Endodermal cell (in vitro differentiated cells): ENCODE data around the gene MACROH2A1. TPM values are rescaled to one million over a fixed set of nuclear protein-coding genes. Genes with fewer than 3 reads are reported as not detected.

ENCODE experiments used
- DNase-seq: peaks from one replicate; pipeline ENCODE4 v3.0.0-alpha.2; 2017
- H3K27ac ChIP-seq: 2 replicates; pipeline ENCODE4 v1.5.1; 2013; ENCODE audit warnings: mild to moderate bottlenecking, low read depth, low read length, moderate library complexity
- H3K27me3 ChIP-seq: 2 replicates; pipeline ENCODE4 v1.6.1; 2013; ENCODE audit warnings: mild to moderate bottlenecking, low read length, moderate library complexity; ENCODE audit not compliant: insufficient read depth, control insufficient read depth, poor library complexity, severe bottlenecking
- H3K36me3 ChIP-seq: 2 replicates; pipeline ENCODE4 v1.7.0; 2013; ENCODE audit warnings: mild to moderate bottlenecking, low read length, moderate library complexity; ENCODE audit not compliant: control insufficient read depth, insufficient read depth
- H3K4me1 ChIP-seq: one replicate; pipeline ENCODE4 v1.7.0; 2013; ENCODE audit warnings: low read length; ENCODE audit not compliant: control insufficient read depth, insufficient read depth
- H3K4me3 ChIP-seq: 2 replicates; pipeline ENCODE4 v1.5.1; 2013; ENCODE audit warnings: mild to moderate bottlenecking, low read length, moderate library complexity
- H3K9ac ChIP-seq: 2 replicates; pipeline ENCODE4 v1.6.1; 2013; ENCODE audit warnings: mild to moderate bottlenecking, low read length, moderate library complexity; ENCODE audit not compliant: poor library complexity, severe bottlenecking; ENCODE audit errors: extremely low read depth
- H3K9me3 ChIP-seq: 2 replicates; pipeline ENCODE4 v1.6.1; 2013; ENCODE audit warnings: mild to moderate bottlenecking, low read length, moderate library complexity; ENCODE audit not compliant: control insufficient read depth
- H3K27ac Mint-ChIP-seq: 2 replicates; pipeline ENCODE4 v1.8.0; 2020; ENCODE audit warnings: mixed read lengths
- H3K27me3 Mint-ChIP-seq: 2 replicates; pipeline ENCODE4 v1.8.0; 2021; ENCODE audit warnings: mild to moderate bottlenecking, mixed read lengths; ENCODE audit not compliant: insufficient read depth
- H3K36me3 Mint-ChIP-seq: 2 replicates; pipeline ENCODE4 v1.8.0; 2020; ENCODE audit warnings: low read depth, mixed read lengths
- H3K4me1 Mint-ChIP-seq: 2 replicates; pipeline ENCODE4 v1.8.0; 2020; ENCODE audit warnings: mixed read lengths
- H3K4me3 Mint-ChIP-seq: 2 replicates; pipeline ENCODE4 v1.8.0; 2020; ENCODE audit warnings: mild to moderate bottlenecking, moderate library complexity, mixed read lengths
- H3K9me3 Mint-ChIP-seq: 2 replicates; pipeline ENCODE4 v1.8.0; 2020; ENCODE audit warnings: mild to moderate bottlenecking, mixed read lengths
- CTCF ChIP-seq: fragments of 200-600 bp; sonication (generic); conservative IDR thresholded peaks from 2 replicates; pipeline ENCODE4 v1.5.0; 2021; ENCODE audit warnings: antibody characterized with exemption, mild to moderate bottlenecking
- WGBS, 2 experiments: methylation state at CpG; one replicate each; pipeline versions ENCODE4 v1.1.5 to v1.1.7; 2013; ENCODE audit warnings: missing lambda C conversion rate in 2 of 2, mixed read lengths in 1 of 2; ENCODE audit not compliant: insufficient coverage in 1 of 2, insufficient read length in 1 of 2; 5-methylcytosine and 5-hydroxymethylcytosine counted together
- total RNA-seq, 2 donors: library from RNA; stranded (reverse); fragmentation: NEBNext Ultra II Directional in 1 of 2; extraction: Animal tissue kit (Norgen Biotek cat#: 25700) in 1 of 2; gene quantifications; 2 replicates in 1 of 2; 3 replicates in 1 of 2; pipeline ENCODE4 v1.2.1, GENCODE V29; 2021

Gene MACROH2A1
- total RNA-seq, 2 donors from 2014 or later, result 256 to 288 TPM

GRCh38 chr5:135345956-135346731 lies 52.9 kb downstream of the MACROH2A1 start:
- H3K4me3 ChIP-seq, result no peak overlapping the region
- WGBS, 2 experiments, result 91 to 92% methylated on average over 4 to 5 of the region's 5 CpGs
- H3K27me3 ChIP-seq, result no peaks in the 10 kb centered on the region
- no peaks in the 10 kb centered on the region for H3K27me3 Mint-ChIP-seq
- no peak for TF ChIP-seq CTCF
- no peak overlapping the region for H3K27ac Mint-ChIP-seq
- H3K9me3 ChIP-seq, result no peaks in the 10 kb centered on the region
- H3K4me1 Mint-ChIP-seq, result peaks cover 27% of the 10 kb centered on the region
- H3K4me1 ChIP-seq, result peaks cover 12% of the 10 kb centered on the region
- H3K27ac ChIP-seq, result no peak overlapping the region
- H3K36me3 Mint-ChIP-seq, result peaks cover 72% of the 10 kb centered on the region
- no peaks in the 10 kb centered on the region for H3K9me3 Mint-ChIP-seq
- no peak overlapping the region for H3K4me3 Mint-ChIP-seq
- H3K9ac ChIP-seq, result no peak overlapping the region
- DNase-seq, result no peak
- H3K36me3 ChIP-seq, result peaks cover 84% of the 10 kb centered on the region

GRCh38 chr5:135344349-135344748 lies 54.7 kb downstream of the MACROH2A1 start:
- no peak for DNase-seq
- TF ChIP-seq CTCF, result no peak
- H3K36me3 ChIP-seq, result peaks cover 79% of the 10 kb centered on the region
- 87 to 94% methylated on average over 2 to 3 of the region's 3 CpGs for WGBS, 2 experiments
- Mint-ChIP-seq H3K27me3 (no peaks in the 10 kb centered on the region), H3K9me3 (no peaks in the 10 kb centered on the region), H3K36me3 (peaks cover 73% of the 10 kb centered on the region), H3K27ac (no peak overlapping the region), H3K4me3 (no peak overlapping the region), H3K4me1 (peaks cover 25% of the 10 kb centered on the region)
- H3K27me3 ChIP-seq, result no peaks in the 10 kb centered on the region
- H3K27ac ChIP-seq, result no peak overlapping the region
- no peaks in the 10 kb centered on the region for H3K9me3 ChIP-seq
- no peak overlapping the region for H3K4me3 ChIP-seq
- peaks cover 12% of the 10 kb centered on the region for H3K4me1 ChIP-seq
- H3K9ac ChIP-seq, result no peak overlapping the region

GRCh38 chr5:135343413-135343812 lies 55.6 kb downstream of the MACROH2A1 start:
- TF ChIP-seq CTCF, result no peak
- no peaks in the 10 kb centered on the region for H3K27me3 ChIP-seq
- H3K27ac ChIP-seq, result no peak overlapping the region
- peaks cover 9% of the 10 kb centered on the region for H3K4me1 ChIP-seq
- no peak overlapping the region for H3K4me3 Mint-ChIP-seq
- 95% methylated on average over 10 of the region's 10 CpGs for WGBS, 2 experiments
- H3K36me3 Mint-ChIP-seq, result peaks cover 81% of the 10 kb centered on the region
- no peak for DNase-seq
- H3K9me3 Mint-ChIP-seq, result no peaks in the 10 kb centered on the region
- no peaks in the 10 kb centered on the region for H3K27me3 Mint-ChIP-seq
- peaks cover 79% of the 10 kb centered on the region for H3K36me3 ChIP-seq
- H3K9me3 ChIP-seq, result no peaks in the 10 kb centered on the region
- H3K27ac Mint-ChIP-seq, result no peak overlapping the region
- no peak overlapping the region for H3K9ac ChIP-seq
- H3K4me3 ChIP-seq, result no peak overlapping the region
- H3K4me1 Mint-ChIP-seq, result peaks cover 20% of the 10 kb centered on the region
